Heart right ventricle (tissue), 16 donors: ENCODE results near the gene ESPNL. TPM values are rescaled to one million over a fixed set of nuclear protein-coding genes. Genes with fewer than 3 reads are reported as not detected.

ENCODE experiments used
- ATAC-seq, 8 donors: fragments of 200-7000 bp; cut with Tn5 transposase; one replicate each; pipeline ENCODE4 v1.9.1; 2020; ENCODE audit warnings: mild to moderate bottlenecking in 8 of 8, moderate library complexity in 8 of 8, moderate number of reproducible peaks in 1 of 8
- DNase-seq, 2 donors: peaks; one replicate each; pipeline ENCODE4 v3.0.0-alpha.2; 2020
- H3K27ac ChIP-seq, 10 donors: fragments of 200-600 bp; sonication (generic) in 2 of 10; one replicate each; pipeline versions ENCODE4 v1.5.0 to v1.8.0; 2020 to 2022; ENCODE audit warnings: mild to moderate bottlenecking in 3 of 10
- H3K27me3 ChIP-seq, 7 donors: fragments of 200-600 bp; one replicate each; pipeline ENCODE4 v1.8.0; 2021 to 2022; ENCODE audit warnings: mild to moderate bottlenecking in 2 of 7
- H3K36me3 ChIP-seq, 9 donors: fragments of 200-600 bp; sonication (generic) in 1 of 9; one replicate each; pipeline versions ENCODE4 v1.5.0 to v1.8.0; 2020 to 2022; ENCODE audit warnings: mild to moderate bottlenecking in 2 of 9
- H3K4me1 ChIP-seq, 9 donors: fragments of 200-600 bp; sonication (generic) in 1 of 9; one replicate each; pipeline versions ENCODE4 v1.5.0 to v1.8.0; 2020 to 2022; ENCODE audit warnings: mild to moderate bottlenecking in 4 of 9
- H3K4me3 ChIP-seq, 10 donors: fragments of 200-600 bp; sonication (generic) in 2 of 10; one replicate each; pipeline versions ENCODE4 v1.5.0 to v1.8.0; 2020 to 2022; ENCODE audit warnings: mild to moderate bottlenecking in 7 of 10, moderate library complexity in 2 of 10
- H3K9me3 ChIP-seq, 11 donors: fragments of 200-600 bp in 10 of 11; sonication (generic) in 2 of 11; one replicate each; pipeline versions ENCODE4 v1.5.0 to v1.8.0; 2013 to 2022; ENCODE audit warnings: mild to moderate bottlenecking in 2 of 11, control low read depth in 1 of 11, moderate library complexity in 1 of 11
- WGBS, 2 donors: extraction: QIAGEN DNeasy Blood & Tissue Kit; methylation state at CpG; one replicate each; pipeline ENCODE4 v1.1.7; 2013; ENCODE audit warnings: inconsistent platforms in 1 of 2; 5-methylcytosine and 5-hydroxymethylcytosine counted together
- intact Hi-C, 10 donors: fragments of 100-400 bp; cut with DNase I; formaldehyde crosslinking; loops; one replicate each; pipeline versions ENCODE4 v1.11.1 to v1.14.2; 2022
- polyA plus RNA-seq, 2 donors: library from polyadenylated mRNA; stranded (reverse); fragments of 200-250 nt; gene quantifications; one replicate each; pipeline ENCODE4 v1.2.3, GENCODE V29; 2013
- total RNA-seq, 10 donors: library from RNA; stranded (reverse); fragmentation: NEBNext Ultra II Directional in 3 of 10; extraction: Animal tissue kit (Norgen Biotek cat#: 25700) in 3 of 10; gene quantifications; one replicate each; pipeline versions ENCODE4 v1.2.1 to v1.2.4, GENCODE V29; 2021 to 2023
- TF ChIP-seq, protein P1 (sequence below), 9 donors: fragments of 200-600 bp; sonication (generic) in 2 of 9; IDR thresholded peaks; one replicate each; pipeline versions ENCODE4 v1.5.0 to v1.8.0; 2021 to 2022; ENCODE audit warnings: antibody characterized with exemption in 9 of 9, mild to moderate bottlenecking in 5 of 9, moderate library complexity in 1 of 9
- donor health status: Arrhythmogenic right ventricular cardiomyopathy.
- donor health status: ischemic (EF 13 %, LVEDD 7.1; RV severe dilation, severe dysfunction).
- donor health status: healthy with polysubstance abuse.
- donor health status: DM: no; HTN: yes; CAD: no.
- donor health status: DM: no; HTN: no; CAD: no.
- donor health status: ischemic (EF 25% LVEDD 6.9; RV normal size, moderate dysfunction).
- donor health status: ischemic (EF 25% LVEDD 5.7; RV mildly dilated, moderate dysfunction).
- donor health status: healthy.
- donor health status: DM: yes; HTN: yes; CAD: no.
- donor health status: Ischemic cardiomyopathy.
- donor health status: ischemic (EF 35%, LVEDD 5.7; RV mildly dilated, moderate dysfunction).
- donor health status: nonischemic (EF 11% LVEDD 7.7; RV severe dilation, severe dysfunction).
- donor health status: DM: yes; HTN: yes; CAD: no.
- donor health status: PGD.
- donor health status: ischemic (EF 29% LVEDD 5.4; RV normal size, mild dysfunction).
- donor health status: nonischemic (EF 23%, LVEDD 6.1; RV moderate dilation, normal function).

Gene ESPNL
- total and polyA plus RNA-seq, 12 donors = 0.01 to 1.7 (median 0.33) TPM; not detected in 2

GRCh38 chr2:238107525-238108422 is 7.6 kb downstream of the ESPNL start:
- TF ChIP-seq, protein P1, sequence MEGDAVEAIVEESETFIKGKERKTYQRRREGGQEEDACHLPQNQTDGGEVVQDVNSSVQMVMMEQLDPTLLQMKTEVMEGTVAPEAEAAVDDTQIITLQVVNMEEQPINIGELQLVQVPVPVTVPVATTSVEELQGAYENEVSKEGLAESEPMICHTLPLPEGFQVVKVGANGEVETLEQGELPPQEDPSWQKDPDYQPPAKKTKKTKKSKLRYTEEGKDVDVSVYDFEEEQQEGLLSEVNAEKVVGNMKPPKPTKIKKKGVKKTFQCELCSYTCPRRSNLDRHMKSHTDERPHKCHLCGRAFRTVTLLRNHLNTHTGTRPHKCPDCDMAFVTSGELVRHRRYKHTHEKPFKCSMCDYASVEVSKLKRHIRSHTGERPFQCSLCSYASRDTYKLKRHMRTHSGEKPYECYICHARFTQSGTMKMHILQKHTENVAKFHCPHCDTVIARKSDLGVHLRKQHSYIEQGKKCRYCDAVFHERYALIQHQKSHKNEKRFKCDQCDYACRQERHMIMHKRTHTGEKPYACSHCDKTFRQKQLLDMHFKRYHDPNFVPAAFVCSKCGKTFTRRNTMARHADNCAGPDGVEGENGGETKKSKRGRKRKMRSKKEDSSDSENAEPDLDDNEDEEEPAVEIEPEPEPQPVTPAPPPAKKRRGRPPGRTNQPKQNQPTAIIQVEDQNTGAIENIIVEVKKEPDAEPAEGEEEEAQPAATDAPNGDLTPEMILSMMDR (IDR thresholded peaks at IDR 0.05) = no peak

GRCh38 chr2:238108423-238109183 is 8.5 kb downstream of the ESPNL start:
- TF ChIP-seq, protein P1 (IDR thresholded peaks at IDR 0.05) = no peak
- Histone ChIP-seq H3K27ac (no peak overlapping the region), H3K9me3 (peaks cover 0 to 20% (median 8%) of the 10 kb centered on the region in 11 donors), H3K4me1 (peaks cover 0 to 21% (median 0%) of the 10 kb centered on the region in 9 donors), H3K36me3 (no peaks in the 10 kb centered on the region), H3K27me3 (peaks cover 0 to 6% (median 0%) of the 10 kb centered on the region in 7 donors), H3K4me3 (no peak overlapping the region)
- ATAC-seq (no peak), DNase-seq (no peak)
- intact Hi-C loops = no loop called here
- WGBS, 2 donors = 53 to 54% methylated on average over 19 of the region's 19 CpGs

More at GRCh38 chr2:238107525-238108422, 7.6 kb downstream of the ESPNL start:
- 89 to 90% methylated on average over 28 of the region's 28 CpGs for WGBS, 2 donors
- peaks cover 0 to 6% (median 0%) of the 10 kb centered on the region in 7 donors for H3K27me3 ChIP-seq
- intact Hi-C loops = no loop called here
- peaks cover 0 to 12% (median 7%) of the 10 kb centered on the region in 11 donors for H3K9me3 ChIP-seq
- no peak for DNase-seq
- H3K4me3 ChIP-seq = no peak overlapping the region
- no peak overlapping the region for H3K27ac ChIP-seq
- no peaks in the 10 kb centered on the region for H3K36me3 ChIP-seq
- no peak for ATAC-seq
- H3K4me1 ChIP-seq = peaks cover 0 to 21% (median 0%) of the 10 kb centered on the region in 9 donors

- Histone ChIP-seq H3K9me3 (peaks cover 0 to 20% (median 8%) of the 10 kb centered on the region in 11 donors), H3K36me3 (no peaks in the 10 kb centered on the region), H3K4me1 (peaks cover 0 to 8% (median 0%) of the 10 kb centered on the region in 9 donors), H3K27ac (no peak overlapping the region), H3K4me3 (no peak overlapping the region), H3K27me3 (peaks cover 0 to 32% (median 24%) of the 10 kb centered on the region in 7 donors)
- ATAC-seq (no peak), DNase-seq (peak in 1 of 2 donors; percentile 4)
- intact Hi-C loops = no loop called here
- TF ChIP-seq, protein P1 (IDR thresholded peaks at IDR 0.05) = no peak
- 89 to 92% methylated on average over 13 of the region's 13 CpGs for WGBS, 2 donors
Measured at GRCh38 chr2:238113611-238114010, 13.5 kb downstream of the ESPNL start.

DNA sequence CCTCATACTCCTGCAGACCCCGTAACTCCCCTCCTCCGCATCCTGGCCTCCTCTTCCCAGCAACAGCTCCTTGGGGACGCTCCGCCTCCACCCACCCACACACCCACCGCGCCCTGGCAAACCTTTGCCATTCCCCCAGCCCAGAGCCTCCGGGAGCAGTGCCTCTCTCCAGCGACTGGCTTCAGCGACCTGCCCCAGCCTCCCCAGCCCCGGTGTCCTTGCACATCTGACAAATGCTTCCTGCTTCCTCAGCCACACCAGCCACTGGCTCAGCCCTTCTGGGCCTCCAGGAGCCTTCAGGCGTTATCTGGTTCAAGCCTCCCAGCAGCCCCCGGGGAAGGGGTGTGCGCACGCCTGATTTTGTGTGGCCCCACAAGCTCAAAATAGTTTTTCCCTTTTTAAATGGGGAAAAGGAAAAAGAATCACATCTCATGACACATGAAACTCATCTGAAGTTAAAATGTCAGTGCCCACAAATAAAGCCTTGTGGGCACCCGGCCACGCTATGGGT is 14.2 kb downstream of the ESPNL start:
- intact Hi-C loops = no loop called here
- DNase-seq = peak in 1 of 2 donors; percentile 3
- no peak overlapping the region for H3K4me3 ChIP-seq

More for the DNA sequence above, 14.2 kb downstream of the ESPNL start:
- no peaks in the 10 kb centered on the region for H3K36me3 ChIP-seq
- TF ChIP-seq, protein P1 (IDR thresholded peaks at IDR 0.05) = no peak
- peaks cover 0 to 20% (median 8%) of the 10 kb centered on the region in 11 donors for H3K9me3 ChIP-seq
- 67 to 68% methylated on average over 16 of the region's 16 CpGs for WGBS, 2 donors
- H3K4me1 ChIP-seq = peaks cover 0 to under 1% (median 0%) of the 10 kb centered on the region in 9 donors
- H3K27ac ChIP-seq = no peak overlapping the region
- ATAC-seq = no peak
- H3K27me3 ChIP-seq = peaks cover 0 to 32% (median 24%) of the 10 kb centered on the region in 7 donors
